PFSK-1 (cell line): ENCODE measurements around the gene MSI2.

Experiments
- FOXP2 ChIP-seq: optimal IDR thresholded peaks from 2 replicates; pipeline ENCODE3; 2011; ENCODE audit warnings: borderline replicate concordance, control low read depth, inconsistent platforms; ENCODE audit not compliant: insufficient read depth; ENCODE audit errors: extremely low read length, extremely low read depth
- POLR2AphosphoS5 ChIP-seq: IDR thresholded peaks from 2 replicates; pipeline ENCODE4 v1.6.1; 2012; ENCODE audit warnings: low read depth, mild to moderate bottlenecking, control low read depth, low read length, moderate library complexity
- SIN3A ChIP-seq: IDR thresholded peaks from 2 replicates; pipeline ENCODE4 v1.6.1; 2012; ENCODE audit warnings: mild to moderate bottlenecking, low read length, moderate library complexity, borderline replicate concordance; ENCODE audit not compliant: insufficient read depth
- TAF1 ChIP-seq: IDR thresholded peaks from 2 replicates; pipeline ENCODE4 v1.6.1; 2012; ENCODE audit warnings: low read length, control low read depth, borderline replicate concordance; ENCODE audit not compliant: insufficient read depth
- TF ChIP-seq, protein P1 (sequence below), 2 experiments: IDR thresholded peaks; 2 replicates each; pipeline versions ENCODE4 v1.6.1 to v1.8.0; 2011 to 2012; ENCODE audit warnings: low read depth in 2 of 2, low read length in 2 of 2, control low read depth in 1 of 2, inconsistent platforms in 1 of 2, mild to moderate bottlenecking in 1 of 2, moderate library complexity in 1 of 2; ENCODE audit not compliant: insufficient read depth in 1 of 2

MSI2 gene

GRCh38 chr17:57461082-57461481 lies 204.8 kb downstream of the MSI2 start:
- no peak for TF ChIP-seq SIN3A
- TF ChIP-seq, protein P1, sequence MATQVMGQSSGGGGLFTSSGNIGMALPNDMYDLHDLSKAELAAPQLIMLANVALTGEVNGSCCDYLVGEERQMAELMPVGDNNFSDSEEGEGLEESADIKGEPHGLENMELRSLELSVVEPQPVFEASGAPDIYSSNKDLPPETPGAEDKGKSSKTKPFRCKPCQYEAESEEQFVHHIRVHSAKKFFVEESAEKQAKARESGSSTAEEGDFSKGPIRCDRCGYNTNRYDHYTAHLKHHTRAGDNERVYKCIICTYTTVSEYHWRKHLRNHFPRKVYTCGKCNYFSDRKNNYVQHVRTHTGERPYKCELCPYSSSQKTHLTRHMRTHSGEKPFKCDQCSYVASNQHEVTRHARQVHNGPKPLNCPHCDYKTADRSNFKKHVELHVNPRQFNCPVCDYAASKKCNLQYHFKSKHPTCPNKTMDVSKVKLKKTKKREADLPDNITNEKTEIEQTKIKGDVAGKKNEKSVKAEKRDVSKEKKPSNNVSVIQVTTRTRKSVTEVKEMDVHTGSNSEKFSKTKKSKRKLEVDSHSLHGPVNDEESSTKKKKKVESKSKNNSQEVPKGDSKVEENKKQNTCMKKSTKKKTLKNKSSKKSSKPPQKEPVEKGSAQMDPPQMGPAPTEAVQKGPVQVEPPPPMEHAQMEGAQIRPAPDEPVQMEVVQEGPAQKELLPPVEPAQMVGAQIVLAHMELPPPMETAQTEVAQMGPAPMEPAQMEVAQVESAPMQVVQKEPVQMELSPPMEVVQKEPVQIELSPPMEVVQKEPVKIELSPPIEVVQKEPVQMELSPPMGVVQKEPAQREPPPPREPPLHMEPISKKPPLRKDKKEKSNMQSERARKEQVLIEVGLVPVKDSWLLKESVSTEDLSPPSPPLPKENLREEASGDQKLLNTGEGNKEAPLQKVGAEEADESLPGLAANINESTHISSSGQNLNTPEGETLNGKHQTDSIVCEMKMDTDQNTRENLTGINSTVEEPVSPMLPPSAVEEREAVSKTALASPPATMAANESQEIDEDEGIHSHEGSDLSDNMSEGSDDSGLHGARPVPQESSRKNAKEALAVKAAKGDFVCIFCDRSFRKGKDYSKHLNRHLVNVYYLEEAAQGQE (IDR thresholded peaks at IDR 0.05; ENCODE audit: insufficient read depth in 1 of 2, low read depth in 2 of 2, low read length in 2 of 2): no peak
- TF ChIP-seq POLR2AphosphoS5: no peak
- no peak for TF ChIP-seq TAF1
- no peak for TF ChIP-seq FOXP2

DNA sequence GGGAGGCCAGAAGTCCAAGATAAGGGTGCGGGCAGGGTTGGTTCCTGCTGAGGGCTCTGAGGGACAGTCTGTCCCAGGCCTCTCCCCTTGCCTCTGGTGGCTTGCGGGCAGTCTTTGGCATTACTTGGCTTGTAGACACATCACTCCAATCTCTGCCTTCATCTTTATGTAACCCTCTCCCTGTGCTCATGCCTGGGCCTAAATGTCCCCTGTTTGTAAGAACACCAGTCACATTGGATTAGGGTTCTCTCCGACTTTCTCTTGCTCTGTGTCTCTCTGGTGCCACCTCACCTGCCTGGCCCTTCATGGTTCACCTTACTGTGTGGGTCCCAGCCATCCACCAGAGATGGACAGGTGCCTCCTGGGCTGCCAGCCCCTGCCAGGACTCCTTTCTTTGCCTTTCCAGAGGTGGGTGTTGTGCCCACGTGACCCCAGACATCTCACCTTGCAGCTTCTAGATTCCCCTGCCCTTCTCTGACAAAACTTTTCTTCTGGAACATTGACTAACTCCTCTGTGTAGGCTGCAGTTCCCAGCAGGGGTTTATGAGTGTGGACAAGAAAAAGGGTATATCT lies 205.8 kb downstream of the MSI2 start:
- TF ChIP-seq FOXP2 (no peak), SIN3A (no peak), POLR2AphosphoS5 (no peak), TAF1 (no peak)

DNA sequence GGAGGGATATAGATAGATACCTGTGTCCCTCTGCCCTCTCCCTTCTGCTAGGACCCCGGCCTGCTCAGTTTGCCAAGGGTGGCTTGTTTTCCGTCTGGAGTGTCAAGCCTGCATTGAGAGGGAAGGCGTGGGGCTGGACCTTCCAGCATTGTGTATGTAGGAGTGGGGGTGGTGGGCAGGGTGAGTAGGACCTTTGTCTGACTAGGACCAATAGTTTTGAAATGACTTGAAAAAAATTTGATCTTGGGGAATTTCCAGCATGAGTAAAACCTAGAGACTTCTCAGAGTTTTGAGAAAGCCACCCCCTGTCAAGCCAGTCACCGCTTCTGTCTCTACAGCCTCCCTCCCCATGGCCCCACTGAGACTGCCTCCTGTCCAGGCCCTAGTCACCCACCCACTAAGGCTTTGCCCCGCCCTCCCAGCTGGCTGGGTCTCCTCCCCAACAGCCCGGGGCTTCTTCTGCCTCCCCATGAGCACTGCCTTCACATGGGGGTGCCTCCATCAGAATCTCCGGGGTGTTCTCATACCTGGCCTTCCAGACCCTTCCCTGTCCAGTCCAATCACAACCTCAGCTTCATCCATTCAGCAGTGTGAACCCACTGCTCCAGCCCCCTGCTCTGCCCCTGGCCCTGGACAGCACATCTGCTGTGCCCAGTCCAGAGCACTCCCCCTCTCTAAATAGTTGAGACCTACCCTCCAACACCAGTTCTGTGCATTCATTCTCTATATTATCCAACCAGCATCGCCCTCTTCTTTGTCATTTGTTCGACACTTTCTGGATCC lies 207.0 kb downstream of the MSI2 start:
- no peak for TF ChIP-seq TAF1
- TF ChIP-seq SIN3A: no peak
- TF ChIP-seq FOXP2: no peak
- TF ChIP-seq POLR2AphosphoS5: no peak
- TF ChIP-seq, protein P1 (IDR thresholded peaks at IDR 0.05; ENCODE audit: insufficient read depth in 1 of 2, low read depth in 2 of 2, low read length in 2 of 2): no peak

DNA sequence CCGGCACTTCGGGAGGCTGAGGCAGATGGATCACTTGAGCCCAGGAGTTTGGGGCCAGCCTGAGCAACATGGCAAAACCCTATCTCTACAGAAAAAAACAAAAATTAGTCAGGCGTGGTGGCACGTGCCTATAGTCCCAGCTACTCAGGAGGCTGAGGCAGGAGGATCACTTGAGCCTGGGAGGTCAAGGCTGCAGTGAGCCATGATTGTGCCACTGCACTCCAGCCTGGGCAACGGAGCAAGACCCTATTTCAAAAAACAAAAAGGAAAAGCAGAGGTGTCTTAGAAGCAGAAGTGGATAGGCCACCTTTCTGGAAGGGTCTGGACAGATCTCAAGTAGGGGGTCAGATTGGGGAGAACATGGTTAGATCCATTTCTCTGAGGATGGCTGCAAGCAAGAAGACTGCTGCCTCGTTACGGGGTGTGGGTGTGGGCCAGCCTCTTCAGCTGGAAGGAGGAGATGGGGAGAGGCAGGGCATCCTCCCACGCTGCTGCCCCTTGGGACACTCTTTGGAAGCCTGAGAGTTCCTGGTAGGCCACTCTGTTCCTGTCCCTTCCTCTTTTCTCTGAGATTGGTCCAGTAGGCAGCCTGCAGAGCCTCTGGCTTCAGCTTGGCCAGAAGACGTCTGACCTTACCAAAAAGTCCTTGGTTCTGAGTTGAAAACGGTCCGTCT lies 208.0 kb downstream of the MSI2 start:
- no peak for TF ChIP-seq POLR2AphosphoS5
- TF ChIP-seq FOXP2: no peak
- TF ChIP-seq SIN3A: no peak
- TF ChIP-seq TAF1: no peak
- TF ChIP-seq, protein P1 (IDR thresholded peaks at IDR 0.05; ENCODE audit: insufficient read depth in 1 of 2, low read depth in 2 of 2, low read length in 2 of 2): no peak

DNA sequence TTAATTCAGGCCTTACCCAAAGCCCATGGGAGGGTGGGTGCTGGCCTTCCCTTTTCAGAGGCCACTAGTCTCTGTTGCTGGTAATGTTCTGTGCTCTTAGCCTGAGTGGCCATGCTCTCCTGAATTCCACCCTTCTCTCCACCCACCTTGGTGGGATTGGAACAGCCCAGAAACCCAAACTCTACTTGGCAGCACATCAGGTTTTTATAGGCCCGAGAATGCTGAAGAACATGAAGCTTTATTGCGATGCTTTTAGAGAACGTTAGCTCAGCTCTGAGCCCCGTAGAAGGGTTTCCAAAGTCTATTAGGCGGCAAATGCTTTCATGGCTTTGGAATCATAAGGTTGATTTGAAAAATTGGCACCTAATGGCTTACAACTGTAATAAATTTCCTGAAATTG lies 209.3 kb downstream of the MSI2 start:
- TF ChIP-seq, protein P1 (IDR thresholded peaks at IDR 0.05; ENCODE audit: insufficient read depth in 1 of 2, low read depth in 2 of 2, low read length in 2 of 2): no peak
- TF ChIP-seq TAF1: no peak
- TF ChIP-seq POLR2AphosphoS5: no peak
- TF ChIP-seq SIN3A: no peak
- TF ChIP-seq FOXP2: no peak
